NCI-H2107 treated with DMSO at 0.1 percent for 48 hours (cell line): Measurements from ENCODE around the gene RABGAP1.

Experiments
- DNase-seq: peaks from one replicate; lab custom pipeline; 2025; ENCODE audit not compliant: unreplicated experiment; lab: John Stamatoyannopoulos, UW

The RABGAP1 gene

DNA sequence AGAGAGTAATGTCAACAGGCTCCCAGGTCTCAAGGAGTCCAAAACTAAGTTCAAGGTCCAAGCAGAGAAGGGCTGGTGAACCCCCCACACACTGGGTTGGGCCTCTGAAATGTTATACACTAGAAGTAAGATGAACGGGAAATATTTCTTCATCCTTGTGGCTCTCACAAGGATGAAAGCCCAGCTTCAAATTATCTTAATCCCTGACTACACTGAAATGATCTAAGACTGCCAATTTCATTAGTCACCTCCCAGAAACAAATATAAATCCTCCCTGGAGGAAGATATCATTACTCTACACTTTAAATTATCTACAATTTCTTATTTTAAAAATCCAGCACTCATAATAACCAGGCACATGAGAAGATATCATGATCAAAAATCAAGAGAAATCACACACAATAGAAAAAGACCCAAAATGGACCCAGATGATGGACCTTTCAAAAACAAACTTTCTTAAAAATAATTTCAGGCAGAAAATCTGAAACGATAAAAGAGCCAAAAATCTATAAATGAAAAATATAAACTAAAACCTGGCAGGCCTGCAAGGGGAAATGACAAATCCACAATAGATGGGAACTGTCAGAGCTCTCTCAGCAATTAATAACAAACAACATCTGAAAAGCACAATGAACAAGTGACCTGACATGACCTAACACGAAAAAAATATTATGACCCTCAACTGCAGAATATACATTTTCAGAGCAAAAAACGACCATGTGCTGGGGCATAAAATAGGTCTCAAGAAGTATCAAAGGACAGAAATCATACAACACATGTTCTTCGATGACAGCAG, 210.1 kb downstream of the RABGAP1 start:
- no peak for DNase-seq
